Measurements from ENCODE around the gene PHF13.

DNA sequence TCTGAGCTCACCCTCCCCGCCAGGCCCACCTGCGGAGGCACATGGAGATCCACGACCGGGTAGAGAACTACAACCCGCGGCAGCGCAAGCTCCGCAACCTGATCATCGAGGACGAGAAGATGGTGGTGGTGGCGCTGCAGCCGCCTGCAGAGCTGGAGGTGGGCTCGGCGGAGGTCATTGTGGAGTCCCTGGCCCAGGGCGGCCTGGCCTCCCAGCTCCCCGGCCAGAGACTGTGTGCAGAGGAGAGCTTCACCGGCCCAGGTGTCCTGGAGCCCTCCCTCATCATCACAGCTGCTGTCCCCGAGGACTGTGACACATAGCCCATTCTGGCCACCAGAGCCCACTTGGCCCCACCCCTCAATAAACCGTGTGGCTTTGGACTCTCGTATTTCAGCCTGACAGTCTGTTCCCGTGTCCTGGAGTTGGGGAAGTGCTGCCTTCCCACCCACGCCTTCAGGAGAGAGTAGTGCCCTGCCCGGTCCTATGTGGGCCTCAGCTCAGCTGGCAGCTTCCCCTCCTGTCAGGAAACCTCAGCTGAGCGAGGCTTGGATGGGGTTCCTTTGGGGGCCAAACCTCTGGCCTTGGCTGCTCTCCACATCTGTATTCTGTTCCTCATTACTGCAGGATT lies 24.5 kb upstream of the PHF13 start:
- TF ChIP-seq GATA2 (IDR thresholded peaks at IDR 0.05; ENCODE audit: low read depth, low read length) (no peak), GATA3 (IDR thresholded peaks at IDR 0.05; ENCODE audit: low read depth, low read length) (no peak)
